Suprapubic skin (tissue), 4 donors: ENCODE results near the gene ATP2C2.

Source experiments
- EP300 ChIP-seq: sonication (generic); formaldehyde crosslinking; IDR thresholded peaks from one replicate; pipeline ENCODE4 v1.6.1; 2017; ENCODE audit warnings: antibody characterized with exemption
- POLR2A ChIP-seq, 2 donors: fragments of 450-650 bp; IDR thresholded peaks; one replicate each; pipeline ENCODE4 v1.6.1; 2017; ENCODE audit warnings: antibody characterized with exemption in 2 of 2, mild to moderate bottlenecking in 2 of 2, moderate library complexity in 2 of 2
- POLR2AphosphoS5 ChIP-seq, 3 donors: sonication (generic); formaldehyde crosslinking; IDR thresholded peaks; one replicate each; pipeline ENCODE4 v1.6.1; 2017; ENCODE audit warnings: antibody characterized with exemption in 3 of 3
- TF ChIP-seq, protein P1 (sequence below), 2 donors: fragments of 200-600 bp in 1 of 2; fragments of 450-650 bp in 1 of 2; sonication (generic) in 1 of 2; IDR thresholded peaks; one replicate each; pipeline ENCODE4 v1.5.1; 2016 to 2019; ENCODE audit warnings: antibody characterized with exemption in 2 of 2, mild to moderate bottlenecking in 1 of 2, moderate library complexity in 1 of 2

DNA sequence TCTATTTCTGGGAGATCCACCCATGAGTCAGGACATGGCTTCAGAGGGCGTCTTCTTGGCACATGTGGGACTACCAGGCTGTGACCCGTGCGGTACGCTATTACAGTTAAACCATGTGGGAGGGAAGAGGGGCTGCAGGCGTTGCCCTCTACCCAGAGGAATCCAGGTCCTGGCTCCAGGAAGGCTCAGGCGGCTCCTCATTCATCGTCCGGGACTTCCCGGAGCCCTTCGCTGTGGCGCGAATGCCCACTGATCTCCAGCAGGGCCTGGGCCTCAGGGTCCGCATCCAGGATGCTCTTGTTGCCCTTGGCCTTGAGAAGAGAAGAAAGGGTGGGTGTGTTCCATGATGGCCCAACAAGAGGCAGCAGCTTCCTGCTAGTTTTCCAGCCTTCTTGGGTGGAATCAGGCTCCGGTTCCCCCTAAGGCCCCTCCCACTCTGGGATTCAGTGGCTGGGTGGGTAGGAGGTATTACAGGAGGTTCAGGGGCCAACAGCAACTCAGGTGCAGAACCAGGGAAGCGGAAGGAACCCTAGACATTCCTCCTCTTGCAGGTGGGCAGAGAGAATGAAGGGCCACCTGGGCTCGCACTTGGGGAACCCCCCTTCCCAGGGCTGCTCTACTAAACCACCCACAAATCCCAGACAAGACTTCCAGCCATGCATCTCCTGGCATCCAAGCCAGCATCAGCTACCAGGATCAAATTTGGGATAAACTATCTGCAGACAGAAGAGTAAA, 111.5 kb downstream of the ATP2C2 start:
- no peak for TF ChIP-seq POLR2A (IDR thresholded peaks at IDR 0.05)
- TF ChIP-seq, protein P1, sequence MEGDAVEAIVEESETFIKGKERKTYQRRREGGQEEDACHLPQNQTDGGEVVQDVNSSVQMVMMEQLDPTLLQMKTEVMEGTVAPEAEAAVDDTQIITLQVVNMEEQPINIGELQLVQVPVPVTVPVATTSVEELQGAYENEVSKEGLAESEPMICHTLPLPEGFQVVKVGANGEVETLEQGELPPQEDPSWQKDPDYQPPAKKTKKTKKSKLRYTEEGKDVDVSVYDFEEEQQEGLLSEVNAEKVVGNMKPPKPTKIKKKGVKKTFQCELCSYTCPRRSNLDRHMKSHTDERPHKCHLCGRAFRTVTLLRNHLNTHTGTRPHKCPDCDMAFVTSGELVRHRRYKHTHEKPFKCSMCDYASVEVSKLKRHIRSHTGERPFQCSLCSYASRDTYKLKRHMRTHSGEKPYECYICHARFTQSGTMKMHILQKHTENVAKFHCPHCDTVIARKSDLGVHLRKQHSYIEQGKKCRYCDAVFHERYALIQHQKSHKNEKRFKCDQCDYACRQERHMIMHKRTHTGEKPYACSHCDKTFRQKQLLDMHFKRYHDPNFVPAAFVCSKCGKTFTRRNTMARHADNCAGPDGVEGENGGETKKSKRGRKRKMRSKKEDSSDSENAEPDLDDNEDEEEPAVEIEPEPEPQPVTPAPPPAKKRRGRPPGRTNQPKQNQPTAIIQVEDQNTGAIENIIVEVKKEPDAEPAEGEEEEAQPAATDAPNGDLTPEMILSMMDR (IDR thresholded peaks at IDR 0.05), result no peak
- no peak for TF ChIP-seq POLR2AphosphoS5 (IDR thresholded peaks at IDR 0.05)
- TF ChIP-seq EP300, result no peak
